KG1 (cell line): ENCODE measurements around the gene PLCD1.
"Not testable (repeated sequence)": the region's sequence is repeated elsewhere in the genome, so short reads cannot be mapped to it uniquely, and the experiment has no call there.

Experiments used
- DNase-seq: peaks from one replicate; lab custom pipeline; 2025; lab: John Stamatoyannopoulos, UW

The PLCD1 gene

DNA sequence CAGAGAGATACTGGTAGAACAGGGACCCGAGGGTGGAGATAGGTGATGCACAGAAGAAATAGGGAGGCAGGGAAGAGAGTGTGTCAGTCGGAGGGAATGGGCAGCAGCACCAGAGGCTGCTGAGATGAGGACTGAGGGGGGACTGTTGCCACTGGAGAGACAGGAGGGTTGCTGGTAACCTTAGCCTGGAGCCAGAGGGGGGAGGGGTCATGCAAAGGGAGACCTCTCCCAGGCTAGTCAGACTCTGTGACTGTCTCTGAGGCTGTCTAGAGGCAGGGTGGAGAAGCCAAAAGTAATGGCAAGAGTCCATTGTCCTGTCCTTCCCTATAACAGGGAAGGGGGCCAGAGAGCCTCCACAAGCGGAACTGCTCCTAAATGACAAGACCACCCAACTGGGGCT is 7.5 kb upstream of the PLCD1 start:
- DNase-seq, result no peak

DNA sequence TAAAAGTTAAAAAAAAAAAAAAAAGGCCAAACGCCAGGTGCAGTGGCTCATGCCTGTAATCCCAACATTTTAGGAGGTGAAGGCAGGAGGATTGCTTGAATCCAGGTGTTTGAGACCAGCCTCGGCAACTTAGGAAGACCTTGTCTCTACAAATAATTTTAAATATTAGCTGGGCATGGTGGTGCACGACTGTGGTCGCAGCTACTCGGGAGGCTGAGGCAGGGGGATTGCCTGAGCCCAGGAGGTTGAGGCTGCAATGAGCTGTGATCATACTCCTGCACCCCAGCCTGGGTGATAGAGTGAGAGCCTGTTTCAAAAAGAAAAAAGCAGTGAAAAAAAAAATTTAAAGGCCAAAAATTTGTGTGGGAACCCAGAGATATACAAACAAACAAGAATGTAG is 6.8 kb upstream of the PLCD1 start:
- no peak for DNase-seq

DNA sequence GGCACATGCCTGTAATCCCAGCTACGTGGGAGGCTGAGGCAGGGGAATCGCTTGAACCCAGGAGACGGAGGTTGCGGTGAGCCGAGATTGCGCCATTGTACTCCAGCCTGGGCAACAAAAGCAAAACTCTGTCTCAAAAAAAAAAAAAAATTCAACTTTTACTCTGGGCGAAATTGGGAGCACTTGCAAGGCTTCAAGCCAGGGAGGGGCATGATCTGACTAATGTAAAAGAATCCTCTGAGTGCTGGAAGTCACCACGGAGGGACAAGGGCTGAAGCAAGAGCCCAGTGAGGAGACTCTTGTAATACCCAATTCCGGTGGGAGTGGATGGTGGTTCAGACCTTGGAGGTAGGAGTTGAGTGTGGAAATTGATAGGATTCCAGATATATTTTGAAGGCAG is 4.9 kb upstream of the PLCD1 start:
- not testable (repeated sequence) for DNase-seq

DNA sequence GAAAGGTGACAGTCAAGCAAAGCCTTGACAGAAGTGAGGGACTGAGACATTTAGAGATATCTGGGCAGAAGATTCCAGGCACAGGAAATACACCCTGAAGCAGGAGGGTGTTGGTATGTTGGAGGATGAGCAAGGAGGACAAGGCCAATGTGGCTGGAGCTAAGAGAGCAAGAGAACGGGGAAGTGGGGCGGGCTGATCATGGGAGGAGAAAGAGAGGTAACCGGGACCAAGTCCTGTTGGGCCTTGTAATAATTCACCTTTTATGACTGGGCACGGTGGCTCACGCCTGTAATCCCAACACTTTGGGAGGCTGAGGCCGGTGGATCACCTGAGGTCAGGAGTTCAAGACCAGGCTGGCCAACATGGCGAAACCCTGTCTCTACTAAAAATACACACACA is 4.1 kb upstream of the PLCD1 start:
- not testable (repeated sequence) for DNase-seq

DNA sequence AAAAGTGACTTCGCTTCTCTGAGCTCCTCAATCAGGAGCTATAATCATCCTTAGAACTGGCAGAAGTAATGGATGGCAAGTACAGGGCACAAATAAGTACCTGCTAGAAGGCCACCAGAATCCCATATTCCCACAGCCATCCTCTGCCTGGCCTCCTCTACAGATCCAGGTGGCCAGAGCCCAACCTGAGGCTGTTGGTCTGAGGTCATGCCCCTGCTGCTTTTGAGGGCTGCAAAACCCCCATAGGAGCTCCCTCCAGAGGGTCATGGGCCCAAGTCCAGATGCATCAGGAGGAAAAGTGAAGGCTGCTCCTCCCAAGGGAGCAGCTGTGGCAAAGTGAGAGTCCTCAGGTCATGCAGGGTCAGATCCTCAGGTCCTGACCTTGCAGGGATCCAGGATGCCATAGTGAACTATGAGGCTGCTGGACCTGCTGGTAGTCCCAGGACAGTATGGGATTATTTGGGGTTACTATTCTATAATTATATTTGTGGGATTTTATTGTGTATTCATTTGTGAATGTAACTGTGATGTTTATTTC is 3.0 kb upstream of the PLCD1 start:
- no peak for DNase-seq

DNA sequence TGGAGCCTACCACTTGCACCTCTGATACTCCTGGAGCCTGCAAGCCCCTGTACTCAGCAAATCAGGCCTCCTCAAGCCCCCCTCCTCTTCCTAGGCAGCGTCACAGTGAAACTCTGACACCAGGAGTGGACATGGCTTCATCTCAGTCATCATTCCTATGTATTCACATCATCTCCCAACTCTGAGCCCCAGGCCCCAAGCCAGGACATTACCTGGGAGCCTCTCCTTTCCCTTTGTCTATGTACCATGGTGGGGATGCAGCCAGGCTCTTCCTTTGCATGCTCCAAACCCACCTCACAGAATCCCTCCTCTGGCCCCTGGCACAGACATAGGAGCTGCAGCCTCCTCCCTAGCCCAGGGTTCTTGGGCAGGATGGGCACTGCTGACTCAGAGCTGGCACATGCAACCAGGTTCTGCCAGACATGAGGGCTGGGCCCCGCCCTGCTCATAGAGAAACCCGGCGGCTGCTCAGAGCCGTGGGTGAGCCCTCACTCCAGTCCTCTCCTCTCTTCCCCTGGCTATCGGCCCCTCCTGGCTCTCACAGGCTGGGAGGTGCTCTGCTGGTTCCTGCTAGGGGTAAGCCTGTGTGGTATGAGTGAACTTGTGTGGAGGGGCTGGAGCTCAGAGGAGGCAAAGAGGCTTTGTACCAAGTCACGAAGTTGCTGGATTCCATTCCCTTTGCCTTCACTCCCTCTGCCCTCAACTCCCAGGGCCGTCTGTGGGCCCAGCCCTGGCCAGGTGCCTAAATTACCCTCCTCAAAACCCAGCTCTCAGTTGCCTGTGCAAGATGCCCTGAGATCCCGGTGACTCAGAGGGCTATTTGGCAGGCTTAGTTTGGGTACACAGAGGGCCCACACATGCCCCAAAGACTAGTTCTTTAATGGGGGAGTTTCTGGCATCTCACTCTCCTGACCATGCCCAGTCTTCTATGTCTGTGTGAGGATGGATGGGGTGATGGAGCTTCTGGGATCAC is 1.9 kb upstream of the PLCD1 start:
- DNase-seq, result no peak

DNA sequence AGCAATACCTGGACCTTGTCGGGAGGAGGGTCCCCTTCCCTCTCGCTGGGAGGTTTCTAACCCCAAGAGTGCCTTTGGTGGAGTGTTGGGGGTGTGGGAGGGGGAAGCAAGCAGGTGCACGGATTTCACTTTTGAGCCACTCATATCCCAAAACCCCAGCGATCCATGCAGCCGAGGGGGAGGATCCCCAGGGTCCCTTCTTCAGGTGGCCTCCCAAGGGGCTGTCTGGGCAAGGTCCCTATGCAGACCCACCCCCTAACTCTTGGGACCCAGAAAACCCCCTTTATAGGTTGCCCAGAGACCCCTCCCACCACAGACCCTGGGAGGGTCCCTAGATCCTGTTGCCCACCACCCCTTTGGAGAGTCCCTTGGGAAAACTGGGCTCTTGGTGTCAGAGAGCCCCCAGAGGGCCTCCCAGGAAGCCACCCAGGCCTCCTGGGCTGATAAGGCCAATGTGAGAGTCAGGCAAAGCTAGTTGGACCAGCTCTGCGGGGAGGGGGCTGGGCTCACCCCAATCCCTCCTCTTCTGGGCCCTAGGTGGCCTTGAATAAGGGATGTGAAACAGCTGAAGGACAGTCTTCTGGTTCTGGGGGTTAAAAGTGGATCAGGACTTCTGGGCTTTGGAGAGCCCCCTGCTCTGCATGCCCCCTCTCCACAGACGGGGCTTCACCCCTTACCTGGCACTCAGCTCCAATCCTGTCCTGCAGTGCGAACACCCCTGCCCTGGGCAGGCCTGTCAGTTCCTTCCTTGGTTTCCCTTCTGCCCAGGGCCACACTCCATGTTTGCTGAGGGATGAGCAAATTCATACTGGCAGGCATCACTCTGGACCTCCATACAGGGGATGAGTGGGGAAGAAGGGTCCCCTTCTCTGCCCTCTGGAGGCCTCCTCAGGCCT is 932 bp upstream of the PLCD1 start:
- no peak for DNase-seq

DNA sequence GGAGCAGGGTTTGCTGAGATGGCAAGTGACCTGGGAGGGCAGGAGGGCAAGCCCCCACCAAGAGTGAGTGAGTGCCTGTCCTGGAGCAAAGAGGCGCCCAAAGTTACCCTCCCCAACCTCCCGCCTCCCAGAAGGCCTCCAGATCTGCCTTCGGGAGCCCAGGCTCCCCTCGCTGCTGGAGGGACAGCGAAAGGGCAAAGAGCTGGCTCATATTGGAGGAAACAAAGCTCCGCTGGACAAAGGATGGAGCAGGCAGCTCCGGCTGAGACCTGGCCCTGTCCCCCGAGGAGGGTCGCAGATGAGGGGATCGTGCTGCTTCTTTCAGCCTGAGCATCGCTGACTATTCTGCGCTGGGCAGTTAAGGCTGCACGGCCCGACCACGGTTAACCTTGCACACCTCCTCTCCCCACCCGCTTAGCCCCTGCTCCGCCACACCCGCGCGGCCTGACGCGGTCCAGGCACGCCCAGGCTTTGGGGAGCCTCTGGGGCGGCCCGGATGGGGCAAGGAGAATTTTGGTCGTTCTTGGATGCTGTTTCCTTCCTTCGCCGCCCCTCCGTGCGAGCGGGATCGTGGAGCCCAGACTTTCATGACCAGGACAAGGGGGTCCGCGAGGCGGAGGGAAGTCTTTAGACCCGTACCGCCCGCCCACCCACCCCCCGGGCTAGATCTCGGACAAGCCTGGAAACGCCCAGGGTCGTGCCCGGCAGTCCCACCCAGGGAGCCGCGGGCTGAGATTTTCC is 651 bp downstream of the PLCD1 start:
- no peak for DNase-seq

DNA sequence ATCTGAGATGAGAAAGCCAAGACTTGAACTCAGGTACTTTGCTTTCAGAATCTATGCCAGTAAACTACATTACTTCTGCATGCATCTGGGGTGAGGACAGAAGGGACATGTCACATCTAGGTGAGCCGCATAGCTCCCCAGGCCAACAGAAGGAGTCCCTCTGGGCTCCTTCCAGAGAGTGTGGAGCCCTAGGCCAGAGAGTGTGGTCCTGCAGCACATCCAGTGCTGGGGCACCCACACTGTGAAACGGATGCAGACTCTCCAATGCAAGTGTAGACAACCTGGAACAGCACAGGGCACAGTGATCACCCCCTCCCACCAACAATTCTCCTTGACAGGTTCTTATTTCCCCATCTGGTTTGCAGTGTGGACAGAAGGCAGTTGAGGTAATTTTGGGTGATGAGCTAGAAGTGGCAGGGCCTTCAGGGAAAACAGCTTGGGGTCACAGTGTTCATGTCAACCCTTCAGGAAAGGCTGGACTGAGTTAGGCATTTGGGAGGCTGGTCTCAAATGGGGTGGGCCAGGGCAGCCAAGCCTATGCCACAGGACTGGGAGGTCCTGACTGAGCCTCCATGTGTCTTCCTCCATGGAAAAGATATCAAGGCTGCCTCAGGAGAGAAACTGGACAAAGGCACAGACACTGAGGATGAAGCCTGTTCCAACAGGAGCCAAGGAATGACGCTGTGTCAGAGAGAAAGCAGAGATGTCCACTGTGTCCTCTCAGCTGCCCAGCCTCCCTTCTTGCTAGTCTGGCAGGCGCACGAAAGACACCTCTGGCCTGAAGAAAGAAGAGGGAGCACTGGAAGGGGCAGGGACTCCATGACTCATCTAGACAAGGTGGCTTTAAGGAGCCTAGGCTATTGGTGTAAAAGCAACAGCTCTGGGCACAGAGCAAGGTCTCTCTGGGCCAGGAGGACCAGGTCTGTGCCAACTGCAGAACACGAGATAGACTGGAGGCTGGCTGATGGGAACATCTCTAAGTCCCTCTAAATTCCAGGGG is 1.7 kb downstream of the PLCD1 start:
- DNase-seq, result no peak

DNA sequence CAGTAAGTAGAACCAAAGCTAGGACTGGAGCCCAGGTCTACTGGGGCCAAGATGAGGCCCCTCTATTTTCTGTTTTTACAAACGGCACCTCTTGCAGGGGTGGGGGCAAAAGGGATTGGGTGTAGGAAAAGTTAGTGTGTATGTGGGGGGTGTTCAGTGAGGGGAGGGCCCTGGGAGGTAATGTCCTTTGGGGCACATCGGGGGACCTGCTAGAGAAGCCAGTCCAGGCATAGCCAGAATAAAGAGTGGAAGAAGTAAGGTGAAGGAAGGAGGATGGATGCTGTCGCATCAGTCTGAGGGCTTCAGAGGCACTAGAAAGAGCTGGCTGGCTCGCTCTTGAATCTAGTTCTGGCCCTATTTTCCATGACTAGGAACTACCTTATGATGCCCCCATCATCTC is 2.6 kb downstream of the PLCD1 start:
- DNase-seq, result no peak

DNA sequence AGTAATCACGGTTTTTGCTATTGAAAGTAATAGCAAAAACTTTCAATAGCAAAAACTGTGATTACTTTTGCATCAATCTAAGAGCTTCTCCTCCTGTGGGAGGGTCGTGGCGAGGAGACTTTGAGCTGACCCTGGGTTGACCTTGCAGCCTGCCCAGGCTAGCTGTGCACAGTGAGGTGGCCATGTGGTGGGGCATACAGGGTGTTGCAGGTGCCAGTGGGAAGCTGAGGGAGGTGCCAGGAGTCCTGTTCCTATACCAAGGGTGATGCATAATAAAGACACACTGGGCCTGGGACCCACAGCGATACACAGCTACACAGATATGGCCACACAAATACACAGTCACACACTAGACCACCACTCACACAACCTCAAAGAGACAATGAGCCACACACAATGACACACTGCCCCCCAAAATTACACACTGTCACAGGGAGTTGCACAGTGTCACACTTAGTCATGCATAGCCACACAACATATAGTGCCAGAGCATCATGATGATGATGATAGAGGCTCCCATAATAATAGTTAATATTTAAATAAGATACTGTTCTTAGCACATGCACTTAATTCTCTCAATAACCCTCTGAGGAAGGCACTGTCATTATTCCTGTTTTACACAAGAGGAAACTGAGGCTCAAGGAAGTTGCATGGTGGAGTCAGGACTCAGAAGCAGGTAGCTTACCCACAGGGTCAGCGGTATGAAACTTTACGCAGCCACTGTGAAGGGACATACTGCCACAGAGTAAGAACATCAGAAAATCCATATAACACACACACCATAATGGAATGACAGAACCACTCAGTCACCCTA is 6.3 kb downstream of the PLCD1 start:
- no peak for DNase-seq

DNA sequence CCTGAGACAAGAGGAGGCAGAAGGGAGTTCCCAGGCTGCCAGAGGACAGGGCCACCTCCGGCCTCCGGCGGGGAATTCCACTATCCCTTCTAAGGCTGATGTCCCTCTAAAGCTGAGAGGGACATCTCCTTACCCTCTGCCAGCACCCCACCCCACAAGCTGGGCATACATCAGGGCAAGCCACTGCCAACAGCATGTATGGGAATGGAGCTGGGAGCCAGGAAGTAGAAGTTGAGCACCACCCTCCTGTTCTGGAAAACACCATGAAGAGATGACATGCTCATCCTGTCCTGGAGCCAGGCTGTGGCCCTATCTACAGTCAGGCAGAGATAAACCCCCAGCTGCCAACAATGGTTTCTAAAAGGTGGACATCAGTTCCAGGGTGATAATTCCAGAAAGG is 7.1 kb downstream of the PLCD1 start:
- no peak for DNase-seq

DNA sequence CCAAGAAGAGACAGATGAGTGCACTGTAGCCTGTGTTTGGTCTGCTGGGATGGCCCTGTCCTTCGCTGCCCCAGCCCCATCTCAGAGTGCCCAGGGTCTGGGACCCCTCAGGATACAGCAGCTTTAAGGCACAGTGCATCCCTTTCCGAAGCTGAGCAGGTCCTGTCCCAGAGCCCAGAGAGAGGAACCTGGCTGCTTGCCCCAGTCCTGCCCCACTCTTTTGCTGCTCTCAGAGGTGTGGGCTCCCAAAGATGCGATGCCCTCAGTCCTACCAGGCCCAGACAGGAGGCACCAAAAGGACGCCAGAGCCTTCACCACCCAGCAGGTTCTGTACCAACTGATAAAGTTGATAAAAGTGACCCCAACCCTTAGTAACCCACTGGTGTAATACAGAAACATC is 8.2 kb downstream of the PLCD1 start:
- DNase-seq, result no peak

DNA sequence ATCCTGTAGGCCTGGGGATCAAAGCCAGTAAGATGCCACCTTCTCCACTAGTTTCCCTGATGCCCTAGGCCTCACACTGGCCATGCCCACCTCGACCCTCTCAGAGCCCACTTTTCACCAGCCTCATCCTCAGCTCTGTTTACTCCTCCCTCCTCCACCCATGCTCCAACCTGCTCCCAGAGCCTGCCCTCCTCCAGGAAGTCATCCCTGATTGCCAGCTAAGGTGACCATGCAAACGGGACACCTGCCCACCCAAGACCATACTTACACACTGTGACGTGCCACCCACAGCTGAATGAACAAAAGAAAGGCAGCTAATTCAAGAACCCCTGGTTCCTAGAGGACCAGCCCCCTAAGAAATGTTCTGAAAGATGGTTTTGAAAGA is 9.1 kb downstream of the PLCD1 start:
- no peak for DNase-seq

DNA sequence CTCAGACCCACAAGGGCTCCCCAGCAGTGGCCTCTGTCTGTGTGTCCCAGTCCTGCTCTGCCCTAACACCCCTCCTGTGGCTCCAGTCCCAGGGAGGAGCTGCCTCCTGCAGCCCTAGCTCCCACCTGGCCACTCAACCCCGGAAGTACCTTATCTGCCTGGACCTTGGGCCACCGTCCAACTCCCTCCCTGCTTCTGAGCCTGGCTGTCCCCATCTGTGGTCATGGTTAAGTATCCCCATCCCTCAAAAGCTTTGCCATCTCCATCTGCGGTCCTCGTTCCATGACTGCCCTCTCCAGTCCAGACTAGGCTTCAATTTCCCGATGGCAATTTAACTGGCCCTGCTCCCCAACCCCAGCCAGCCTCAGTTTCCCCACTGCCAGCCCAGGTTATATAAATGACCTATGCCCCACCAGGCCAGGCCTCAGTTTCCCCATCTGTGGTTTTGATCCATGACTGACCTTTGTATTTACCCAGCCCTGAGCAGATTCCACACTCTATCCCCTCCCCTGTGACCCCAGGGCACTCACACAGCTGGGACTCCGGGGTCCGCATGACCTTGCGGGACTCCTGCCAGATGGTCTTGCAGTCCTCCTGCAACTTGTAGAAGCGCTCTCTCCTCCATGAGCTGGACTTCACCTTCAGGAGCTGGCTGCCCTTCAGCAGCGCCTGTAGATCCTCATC is 9.6 kb downstream of the PLCD1 start:
- no peak for DNase-seq

DNA sequence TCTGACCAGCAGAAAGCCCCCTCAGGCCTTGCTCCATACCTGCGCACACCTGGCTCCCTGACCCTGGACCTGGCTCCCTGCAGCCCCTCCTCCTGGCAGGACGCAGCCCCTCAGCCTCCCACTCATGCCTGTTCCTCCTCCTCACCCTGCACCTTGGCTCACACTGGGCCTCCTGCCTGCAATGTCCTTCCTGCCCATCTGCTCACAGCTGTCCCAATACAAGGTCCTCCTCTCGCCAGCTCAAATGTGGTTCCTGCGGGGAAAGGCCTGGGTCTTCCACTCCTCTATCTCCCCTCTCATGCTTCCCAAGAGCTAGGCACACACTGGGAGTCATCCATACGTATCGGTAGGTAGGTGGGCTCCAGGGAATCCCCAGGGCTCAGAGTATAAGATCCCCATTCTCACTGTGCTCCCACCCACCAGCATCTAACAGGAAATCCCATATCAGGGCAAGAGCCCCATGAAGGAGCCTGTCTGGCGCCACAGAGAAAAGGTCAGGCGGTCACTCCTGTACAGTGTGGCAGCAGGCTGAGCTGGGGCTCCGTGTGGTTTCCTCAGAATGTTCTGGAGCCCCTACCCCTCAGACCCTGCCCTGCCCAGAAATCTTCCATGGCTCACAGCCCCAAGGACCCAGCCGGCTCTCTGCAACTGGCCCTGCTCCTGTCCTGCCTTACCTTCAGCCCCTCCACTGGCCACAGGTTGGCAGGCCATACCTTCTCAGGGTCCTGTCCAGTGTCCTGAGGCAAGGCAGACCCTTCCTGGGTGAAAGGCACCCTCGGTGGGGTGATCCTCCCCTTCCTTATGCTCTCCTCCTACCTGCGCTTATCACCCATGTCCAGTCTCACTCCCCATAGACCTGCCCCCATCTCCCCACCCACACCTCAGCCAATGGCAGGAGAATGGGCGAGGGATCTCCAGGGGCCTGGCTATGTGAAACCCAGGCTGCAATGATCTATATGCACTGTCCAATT is 10.9 kb downstream of the PLCD1 start:
- no peak for DNase-seq

DNA sequence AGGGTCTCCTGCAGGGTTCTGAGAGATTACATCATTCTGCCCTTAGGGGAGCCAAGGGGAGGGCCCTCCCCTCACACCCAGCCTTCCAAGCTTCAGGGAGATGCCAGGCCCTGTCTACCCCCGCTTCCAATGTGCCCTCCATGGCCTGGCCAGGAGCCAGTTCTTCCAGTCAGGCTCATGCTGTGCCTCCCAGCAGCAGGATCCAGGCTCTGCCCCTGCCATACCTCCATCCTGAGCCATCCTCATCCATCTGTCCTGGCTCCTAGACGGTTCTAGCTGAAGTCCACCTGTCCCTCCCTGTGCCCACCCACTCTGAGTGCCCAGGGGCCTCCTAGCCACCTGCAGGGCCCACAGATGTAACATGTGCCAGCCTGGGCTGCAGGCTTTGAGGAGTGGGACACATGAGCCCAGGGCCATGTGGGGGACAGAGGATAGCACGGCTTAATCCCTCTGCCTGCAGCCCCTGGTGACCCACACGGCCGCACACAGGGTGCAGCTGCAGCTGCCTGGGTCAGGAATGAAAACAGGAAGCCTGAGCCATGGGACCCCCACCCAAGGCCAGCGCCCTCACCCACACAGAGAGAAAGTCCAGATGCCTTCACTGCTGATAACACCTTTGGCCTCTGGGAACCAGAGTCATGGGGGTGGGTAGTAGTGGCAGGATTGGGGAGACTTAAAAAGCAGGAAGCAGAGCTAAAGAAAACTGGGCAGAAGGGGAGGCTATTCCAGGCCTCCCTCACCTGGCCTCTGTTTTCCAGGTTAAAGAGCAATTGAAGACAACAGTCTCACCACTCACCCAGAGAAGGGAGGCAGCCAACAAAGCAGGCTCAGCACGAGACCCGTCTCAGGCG is 11.8 kb downstream of the PLCD1 start:
- no peak for DNase-seq
